H1 (cell line): Measurements from ENCODE around the gene BRD3OS. TPM values are rescaled to one million over a fixed set of nuclear protein-coding genes. Genes with fewer than 3 reads are reported as not detected.
A peak's percentile ranks its signal among the peaks of the same experiment; 100 is the strongest.

Experiments used
- BCL11A ChIP-seq, 2 experiments: IDR thresholded peaks; one replicate each; pipeline ENCODE4 v1.6.1; 2011; ENCODE audit warnings: low read depth in 2 of 2, low read length in 2 of 2, mild to moderate bottlenecking in 2 of 2
- CHD7 ChIP-seq: fragments of 300-600 bp; sonication (generic); IDR thresholded peaks from 2 replicates; pipeline ENCODE4 v1.7.1; 2012; ENCODE audit warnings: low read length, moderate library complexity, mild to moderate bottlenecking, inconsistent platforms; ENCODE audit not compliant: insufficient replicate concordance
- CTCF ChIP-seq, 3 experiments: IDR thresholded peaks; 1 replicate in 2 of 3; 2 replicates in 1 of 3; pipeline versions ENCODE4 v1.5.1 to v1.6.1; 2011; ENCODE audit warnings: low read length in 3 of 3, mild to moderate bottlenecking in 3 of 3, inconsistent platforms in 2 of 3, low read depth in 1 of 3, moderate library complexity in 1 of 3; ENCODE audit not compliant: insufficient read depth in 1 of 3; ENCODE audit errors: control extremely low read depth in 1 of 3
- RNF2 ChIP-seq: fragments of 200-900, 300-1000 bp; sonication (generic); IDR thresholded peaks from 2 replicates; pipeline ENCODE4 v1.7.1; 2016; ENCODE audit warnings: borderline replicate concordance, low read depth, mild to moderate bottlenecking, antibody characterized with exemption, low read length; ENCODE audit not compliant: poor library complexity, severe bottlenecking; ENCODE audit errors: missing control alignments
- TAF7 ChIP-seq: optimal IDR thresholded peaks from 2 replicates; pipeline ENCODE3; 2011; ENCODE audit warnings: low read depth, mild to moderate bottlenecking, inconsistent platforms, low read length, moderate library complexity, borderline replicate concordance
- polyA plus RNA-seq, 7 experiments: library from polyadenylated mRNA; depleted of rRNA in 3 of 7; stranded (reverse) in 5 of 7; unstranded in 2 of 7; fragments of >200 nt in 5 of 7; fragments of 200-250 nt in 2 of 7; gene quantifications; 1 replicate in 5 of 7; 2 replicates in 1 of 7; 4 replicates in 1 of 7; pipeline versions ENCODE4 v1.2.1 to v1.2.3, GENCODE V29; 2011 to 2013; ENCODE audit warnings: missing spikeins in 2 of 7, mixed read lengths in 2 of 7
- total RNA-seq: library from RNA; stranded (reverse); fragmentation: NEBNext Ultra II Directional; extraction: Animal tissue kit (Norgen Biotek cat#: 25700); gene quantifications from 2 replicates; pipeline ENCODE4 v1.2.1, GENCODE V29; 2021

The BRD3OS gene
- total and polyA plus RNA-seq, 2 of the 8 experiments (the other 6 are each of a cell fraction or from before 2014, with no cell fraction given): 12.7 to 20.2 TPM

GRCh38 chr9:133994353-133995011, 30.8 kb upstream of the BRD3OS start (continued):
- TF ChIP-seq CHD7: no peak
- no peak for TF ChIP-seq RNF2
- peak in 2 of 3 experiments; percentile 96 to 98; a peak in 3 of 4 replicates for TF ChIP-seq CTCF (IDR thresholded peaks at IDR 0.05; ENCODE audit: control extremely low read depth in 1 of 3, insufficient read depth in 1 of 3, low read depth in 1 of 3, low read length in 3 of 3)
- no peak for TF ChIP-seq BCL11A (IDR thresholded peaks at IDR 0.05; ENCODE audit: low read depth in 2 of 2, low read length in 2 of 2)
- TF ChIP-seq TAF7: no peak
